Upper lobe of right lung (tissue), 1 donor: ENCODE measurements around the gene CFAP251. TPM values are rescaled to one million over a fixed set of nuclear protein-coding genes. Genes with fewer than 3 reads are reported as not detected.

Experiments
- ATAC-seq: fragments of 200-7000 bp; cut with Tn5 transposase; one replicate; pipeline ENCODE4 v1.9.1; 2020; ENCODE audit warnings: mild to moderate bottlenecking, moderate library complexity
- DNase-seq: peaks from one replicate; pipeline ENCODE4 v3.0.0-alpha.2; 2020
- H3K27ac ChIP-seq: fragments of 200-600 bp; one replicate; pipeline ENCODE4 v1.8.0; 2022
- H3K27me3 ChIP-seq: fragments of 200-600 bp; one replicate; pipeline ENCODE4 v1.8.0; 2022; ENCODE audit warnings: mild to moderate bottlenecking
- H3K36me3 ChIP-seq: fragments of 200-600 bp; one replicate; pipeline ENCODE4 v1.8.0; 2022
- H3K4me1 ChIP-seq: fragments of 200-600 bp; one replicate; pipeline ENCODE4 v1.8.0; 2022
- H3K4me3 ChIP-seq: fragments of 200-600 bp; one replicate; pipeline ENCODE4 v1.8.0; 2022; ENCODE audit warnings: mild to moderate bottlenecking
- H3K9me3 ChIP-seq: fragments of 200-600 bp; one replicate; pipeline ENCODE4 v1.8.0; 2022
- intact Hi-C: fragments of 100-400 bp; cut with DNase I; formaldehyde crosslinking; loops from one replicate; pipeline ENCODE4 v1.11.0; 2022
- total RNA-seq: library from RNA; stranded (reverse); fragmentation: NEBNext Ultra II Directional; extraction: Animal tissue kit (Norgen Biotek cat#: 25700); gene quantifications from one replicate; pipeline ENCODE4 v1.2.1, GENCODE V29; 2021
- TF ChIP-seq, protein P1 (sequence below): fragments of 200-600 bp; IDR thresholded peaks from one replicate; pipeline ENCODE4 v1.8.0; 2022; ENCODE audit warnings: antibody characterized with exemption
- donor health status: DM: no; HTN: yes; CAD: no; lungs with severe emphysema.

The CFAP251 gene
- total RNA-seq, 1 donor from 2014 or later: 2.5 TPM

- H3K27me3 ChIP-seq: no peaks in the 10 kb centered on the region
- TF ChIP-seq, protein P1, sequence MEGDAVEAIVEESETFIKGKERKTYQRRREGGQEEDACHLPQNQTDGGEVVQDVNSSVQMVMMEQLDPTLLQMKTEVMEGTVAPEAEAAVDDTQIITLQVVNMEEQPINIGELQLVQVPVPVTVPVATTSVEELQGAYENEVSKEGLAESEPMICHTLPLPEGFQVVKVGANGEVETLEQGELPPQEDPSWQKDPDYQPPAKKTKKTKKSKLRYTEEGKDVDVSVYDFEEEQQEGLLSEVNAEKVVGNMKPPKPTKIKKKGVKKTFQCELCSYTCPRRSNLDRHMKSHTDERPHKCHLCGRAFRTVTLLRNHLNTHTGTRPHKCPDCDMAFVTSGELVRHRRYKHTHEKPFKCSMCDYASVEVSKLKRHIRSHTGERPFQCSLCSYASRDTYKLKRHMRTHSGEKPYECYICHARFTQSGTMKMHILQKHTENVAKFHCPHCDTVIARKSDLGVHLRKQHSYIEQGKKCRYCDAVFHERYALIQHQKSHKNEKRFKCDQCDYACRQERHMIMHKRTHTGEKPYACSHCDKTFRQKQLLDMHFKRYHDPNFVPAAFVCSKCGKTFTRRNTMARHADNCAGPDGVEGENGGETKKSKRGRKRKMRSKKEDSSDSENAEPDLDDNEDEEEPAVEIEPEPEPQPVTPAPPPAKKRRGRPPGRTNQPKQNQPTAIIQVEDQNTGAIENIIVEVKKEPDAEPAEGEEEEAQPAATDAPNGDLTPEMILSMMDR: no peak
- ATAC-seq: no peak
- peaks cover 4% of the 10 kb centered on the region for H3K4me1 ChIP-seq
- no peak for DNase-seq
- no peaks in the 10 kb centered on the region for H3K9me3 ChIP-seq
- H3K27ac ChIP-seq: no peak overlapping the region
- H3K36me3 ChIP-seq: no peaks in the 10 kb centered on the region
- H3K4me3 ChIP-seq: no peak overlapping the region
- intact Hi-C loops: no loop called here
Observed at GRCh38 chr12:121960541-121960940, 42.1 kb downstream of the CFAP251 start.

GRCh38 chr12:121961195-121961879 lies 42.9 kb downstream of the CFAP251 start:
- Histone ChIP-seq H3K27ac (no peak overlapping the region), H3K9me3 (no peaks in the 10 kb centered on the region), H3K4me3 (no peak overlapping the region), H3K4me1 (peaks cover 4% of the 10 kb centered on the region), H3K27me3 (no peaks in the 10 kb centered on the region), H3K36me3 (no peaks in the 10 kb centered on the region)
- intact Hi-C loops: no loop called here
- no peak for ATAC-seq
- TF ChIP-seq, protein P1: no peak
- no peak for DNase-seq

DNA sequence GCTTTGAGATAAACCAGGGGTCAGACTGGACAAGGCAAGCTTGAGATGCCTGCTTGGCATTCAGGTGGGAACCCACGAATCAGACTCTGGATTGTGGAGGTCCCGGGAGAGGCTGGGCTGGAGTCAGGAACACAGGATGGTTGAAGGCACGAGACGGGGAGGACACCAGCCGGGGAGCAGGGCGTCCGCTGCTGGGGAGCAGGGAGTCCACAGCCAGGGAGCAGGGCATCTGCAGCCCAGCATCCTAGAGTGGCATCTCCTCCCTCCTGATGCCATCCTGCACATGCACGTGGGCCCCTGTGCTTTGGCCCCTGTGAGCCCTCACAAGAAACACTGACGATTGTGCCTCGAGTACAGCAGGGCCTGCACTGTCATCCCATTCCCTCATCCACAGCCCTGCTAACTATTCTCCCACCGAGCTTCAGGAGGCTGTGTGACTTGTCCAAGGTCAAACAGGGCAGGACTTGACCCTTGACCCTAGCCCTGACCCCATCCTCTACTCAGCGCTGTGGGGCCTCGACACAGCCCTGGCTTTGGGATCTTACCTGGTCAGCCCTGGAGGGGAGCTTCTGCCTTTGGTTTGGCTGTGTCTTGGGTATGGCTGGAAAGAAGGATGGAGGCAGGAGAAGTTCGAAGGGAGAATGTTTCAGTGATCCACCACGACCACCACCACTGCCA lies 45.1 kb downstream of the CFAP251 start:
- Histone ChIP-seq H3K4me3 (no peak overlapping the region), H3K36me3 (no peaks in the 10 kb centered on the region), H3K4me1 (peaks cover 4% of the 10 kb centered on the region), H3K27me3 (no peaks in the 10 kb centered on the region), H3K9me3 (no peaks in the 10 kb centered on the region), H3K27ac (no peak overlapping the region)
- DNase-seq (no peak), ATAC-seq (no peak)
- TF ChIP-seq, protein P1: no peak
- intact Hi-C loops: no loop called here

GRCh38 chr12:121964813-121965643 lies 46.6 kb downstream of the CFAP251 start:
- Histone ChIP-seq H3K27me3 (no peaks in the 10 kb centered on the region), H3K4me1 (peaks cover 4% of the 10 kb centered on the region), H3K9me3 (no peaks in the 10 kb centered on the region), H3K27ac (no peak overlapping the region), H3K36me3 (no peaks in the 10 kb centered on the region), H3K4me3 (no peak overlapping the region)
- DNase-seq (no peak), ATAC-seq (no peak)
- TF ChIP-seq, protein P1: no peak
- intact Hi-C loops: no loop called here

DNA sequence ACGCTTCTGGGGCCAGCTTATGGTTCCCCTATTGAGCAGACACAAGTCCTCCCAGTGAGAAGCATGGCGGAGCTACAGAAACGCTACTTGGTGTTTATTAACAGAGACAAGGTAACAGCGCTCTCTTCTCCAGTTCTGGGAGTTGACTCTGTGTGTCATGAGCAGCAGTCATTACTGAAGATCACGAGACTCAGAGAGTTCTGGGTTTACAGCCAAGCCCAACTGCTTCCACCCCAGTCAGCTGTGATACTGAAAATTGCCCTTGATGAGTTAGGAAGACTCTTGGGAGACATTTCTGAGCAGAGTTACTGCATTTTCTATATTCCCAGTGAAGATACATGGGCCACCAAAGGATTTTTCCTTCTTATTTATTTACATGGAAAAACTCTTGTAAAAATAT lies 48.6 kb downstream of the CFAP251 start:
- peaks cover 4% of the 10 kb centered on the region for H3K4me1 ChIP-seq
- no peak for ATAC-seq
- no peaks in the 10 kb centered on the region for H3K9me3 ChIP-seq
- H3K27me3 ChIP-seq: no peaks in the 10 kb centered on the region
- H3K27ac ChIP-seq: no peak overlapping the region
- TF ChIP-seq, protein P1: no peak
- intact Hi-C loops: no loop called here
- H3K4me3 ChIP-seq: no peak overlapping the region
- no peak for DNase-seq
- no peaks in the 10 kb centered on the region for H3K36me3 ChIP-seq
